HG02588 (cell line): ENCODE data around the gene TXN2.
"Not testable (repeated sequence)": the region's sequence is repeated elsewhere in the genome, so short reads cannot be mapped to it uniquely, and the experiment has no call there.

Source experiments
- ATAC-seq: cut with Tn5 transposase; IDR thresholded peaks from one replicate; pipeline ENCODE4 v1.9.1; 2021; ENCODE audit warnings: mild to moderate bottlenecking, moderate library complexity; ENCODE audit not compliant: unreplicated experiment

Gene TXN2

DNA sequence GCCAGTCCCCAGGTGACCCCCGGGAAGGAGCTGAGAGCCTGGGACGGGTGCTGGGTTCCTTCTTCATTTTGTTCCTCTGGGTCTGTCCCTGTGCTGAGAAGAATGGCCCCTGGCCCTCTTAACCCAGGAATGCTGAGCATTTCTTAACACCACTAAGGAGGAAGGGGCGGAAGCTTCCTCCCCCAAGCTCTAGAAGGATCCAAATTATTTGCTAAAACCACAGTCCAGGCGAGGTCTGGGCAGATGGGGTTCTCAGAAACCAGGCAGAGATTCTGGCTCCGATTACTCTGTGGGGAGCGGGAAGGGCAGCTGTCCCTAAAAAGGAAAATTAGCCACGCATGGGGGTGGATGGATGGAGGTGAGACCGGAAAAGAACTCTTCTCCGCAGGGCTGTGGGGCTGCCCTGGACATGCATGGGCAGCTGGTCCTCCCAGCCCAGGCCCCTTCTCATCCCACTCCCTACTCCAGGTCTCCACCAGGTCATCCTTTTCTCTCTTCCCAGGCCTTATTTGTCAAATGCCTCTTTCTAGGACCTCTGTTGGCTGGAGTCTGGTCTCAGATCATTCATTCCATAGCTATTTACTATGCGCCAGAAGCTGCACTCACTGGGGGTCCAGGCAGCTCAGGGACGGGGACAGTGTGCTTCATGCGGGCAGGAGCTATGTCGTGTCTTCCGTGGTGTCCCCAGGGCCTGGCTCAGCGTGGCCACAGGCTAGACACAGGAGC is 48.7 kb downstream of the TXN2 start:
- no peak for ATAC-seq

- ATAC-seq = no peak
These were observed 49.5 kb downstream of the TXN2 start for GRCh38 chr22:36431977-36432376.

DNA sequence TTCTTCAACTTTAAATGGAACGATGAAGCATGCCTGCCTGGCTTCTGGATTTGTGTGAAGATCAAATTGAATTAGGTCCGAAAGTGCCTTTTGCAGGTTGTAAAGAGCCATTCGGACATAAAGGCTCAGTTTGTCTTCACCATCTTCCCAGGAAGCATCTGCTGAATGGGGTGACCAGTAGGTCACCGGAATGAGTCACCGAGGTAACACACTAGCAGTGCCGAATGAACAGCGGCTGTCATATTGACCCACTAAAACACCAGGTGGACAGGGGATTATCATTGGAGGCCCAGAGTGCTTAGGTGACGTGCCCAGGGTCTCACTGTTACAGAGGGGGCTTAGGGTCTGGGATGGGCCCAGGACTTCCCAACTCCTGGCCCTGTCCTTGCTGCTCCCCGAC is 50.6 kb downstream of the TXN2 start:
- ATAC-seq = no peak

- not testable (repeated sequence) for ATAC-seq
These were observed 53.5 kb downstream of the TXN2 start for GRCh38 chr22:36427952-36428351.

DNA sequence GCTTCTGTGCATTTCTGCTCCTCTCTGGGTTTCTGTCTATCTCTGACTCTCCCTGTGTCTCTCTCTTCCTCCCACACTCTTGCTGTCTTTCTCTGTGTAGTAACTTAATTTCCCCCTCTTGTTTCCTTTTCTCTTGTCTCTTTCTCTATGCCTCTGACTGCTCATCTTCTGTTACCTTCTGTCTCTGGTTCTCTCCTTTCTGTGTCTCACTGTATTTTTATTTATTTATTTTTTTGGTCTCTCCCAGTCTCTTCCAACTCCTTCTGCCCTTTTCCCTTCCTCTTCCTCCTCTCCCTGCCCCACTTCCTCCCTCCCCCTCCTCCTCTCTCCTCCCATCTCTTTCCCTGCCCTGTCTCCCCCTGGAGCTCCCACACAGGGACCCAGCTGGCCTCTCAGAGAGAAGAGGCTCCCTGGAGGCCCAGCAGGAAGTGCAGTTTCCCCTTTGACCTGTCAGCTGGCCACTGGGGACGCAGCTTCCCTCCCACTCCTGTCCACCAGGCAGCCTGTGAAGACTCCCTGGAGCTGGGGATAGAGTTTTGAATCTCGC is 55.4 kb downstream of the TXN2 start:
- ATAC-seq = no peak

- ATAC-seq = no peak
These were observed 56.4 kb downstream of the TXN2 start for GRCh38 chr22:36424901-36425579.

DNA sequence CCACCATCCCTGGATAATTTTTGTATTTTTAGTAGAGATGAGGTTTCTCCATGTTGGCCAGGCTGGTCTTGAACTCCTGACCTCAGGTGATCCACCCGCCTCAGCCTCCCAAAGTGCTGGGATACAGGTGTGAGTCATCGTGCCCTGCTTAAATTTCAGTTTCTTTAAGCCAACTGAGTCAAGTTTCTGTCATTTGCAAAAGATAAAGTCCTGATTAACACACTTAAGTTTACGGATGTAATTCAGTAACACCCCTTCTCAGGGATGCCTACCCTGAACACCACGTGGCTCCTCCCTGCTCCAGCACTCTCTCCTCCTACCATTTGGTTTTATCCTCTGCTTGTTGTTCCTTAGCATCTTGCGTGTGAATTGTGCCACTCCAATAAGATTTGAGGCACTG is 57.0 kb downstream of the TXN2 start:
- not testable (repeated sequence) for ATAC-seq

GRCh38 chr22:36423461-36424404 is 57.7 kb downstream of the TXN2 start:
- no peak for ATAC-seq

DNA sequence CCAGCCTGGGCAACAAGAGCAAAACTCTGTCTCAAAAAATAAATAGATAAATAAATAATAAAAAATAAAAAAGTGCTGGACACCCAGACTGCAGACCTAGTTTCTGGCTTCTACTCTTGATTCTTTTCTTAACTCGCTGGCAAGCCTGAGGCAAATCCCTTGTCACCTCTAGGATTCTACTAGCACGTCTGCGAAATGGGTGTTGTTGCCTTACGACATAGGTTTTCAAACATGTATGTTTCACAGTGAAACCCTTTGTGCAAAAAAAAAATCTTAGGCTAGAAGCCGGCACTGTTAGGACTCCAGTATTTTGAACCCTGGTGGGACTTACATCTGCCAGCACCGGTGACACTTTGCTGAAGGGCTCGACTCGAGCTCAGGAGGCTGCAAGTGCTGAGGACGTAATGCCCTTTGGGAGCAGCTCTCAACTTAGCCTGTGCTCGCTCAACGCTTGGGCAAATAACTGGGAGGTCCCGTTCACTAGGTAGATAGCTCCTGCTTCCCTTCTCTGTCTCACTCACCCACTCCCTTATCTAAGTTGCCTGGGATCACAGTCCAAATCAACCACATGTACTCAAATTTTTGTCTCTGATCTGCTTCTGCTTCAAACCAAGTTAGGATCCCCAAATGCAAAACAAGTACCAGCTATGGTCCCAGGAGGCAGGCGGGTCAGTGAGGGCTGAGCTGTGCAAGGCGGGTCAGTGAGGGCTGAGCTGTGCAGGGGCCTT is 59.0 kb downstream of the TXN2 start:
- no peak for ATAC-seq

- ATAC-seq = no peak
These were observed 61.2 kb downstream of the TXN2 start for GRCh38 chr22:36419912-36420882.

GRCh38 chr22:36419177-36419911 is 62.1 kb downstream of the TXN2 start:
- no peak for ATAC-seq

DNA sequence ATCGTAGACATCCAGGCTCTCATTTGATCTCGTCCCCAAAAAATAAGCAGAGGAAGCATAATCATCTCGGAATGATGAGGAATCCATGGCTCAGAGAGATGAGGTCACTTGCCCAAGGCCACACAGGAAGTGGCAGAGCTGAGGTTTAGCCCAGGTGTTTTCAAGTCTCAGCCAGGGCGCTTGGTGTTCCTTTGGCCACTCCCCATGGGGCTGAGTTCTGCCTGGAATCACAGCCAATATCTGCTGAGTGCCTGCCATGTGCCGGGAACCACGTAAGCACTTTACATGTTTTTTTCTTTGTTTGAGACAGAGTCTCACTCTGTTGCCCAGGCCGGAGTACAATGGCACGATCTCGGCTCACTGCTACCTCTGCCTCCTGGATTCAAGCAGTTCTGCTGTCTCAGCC is 64.2 kb downstream of the TXN2 start:
- ATAC-seq = no peak
